ENCODE results near the gene DYNLT1. TPM values are rescaled to one million over a fixed set of nuclear protein-coding genes. Genes with fewer than 3 reads are reported as not detected.
"Not testable (repeated sequence)": the region's sequence is repeated elsewhere in the genome, so short reads cannot be mapped to it uniquely, and the experiment has no call there.

Gene DYNLT1
- polyA plus RNA-seq, 6 donors from 2014 or later, result 29.6 to 66.7 (median 39.1) TPM

DNA sequence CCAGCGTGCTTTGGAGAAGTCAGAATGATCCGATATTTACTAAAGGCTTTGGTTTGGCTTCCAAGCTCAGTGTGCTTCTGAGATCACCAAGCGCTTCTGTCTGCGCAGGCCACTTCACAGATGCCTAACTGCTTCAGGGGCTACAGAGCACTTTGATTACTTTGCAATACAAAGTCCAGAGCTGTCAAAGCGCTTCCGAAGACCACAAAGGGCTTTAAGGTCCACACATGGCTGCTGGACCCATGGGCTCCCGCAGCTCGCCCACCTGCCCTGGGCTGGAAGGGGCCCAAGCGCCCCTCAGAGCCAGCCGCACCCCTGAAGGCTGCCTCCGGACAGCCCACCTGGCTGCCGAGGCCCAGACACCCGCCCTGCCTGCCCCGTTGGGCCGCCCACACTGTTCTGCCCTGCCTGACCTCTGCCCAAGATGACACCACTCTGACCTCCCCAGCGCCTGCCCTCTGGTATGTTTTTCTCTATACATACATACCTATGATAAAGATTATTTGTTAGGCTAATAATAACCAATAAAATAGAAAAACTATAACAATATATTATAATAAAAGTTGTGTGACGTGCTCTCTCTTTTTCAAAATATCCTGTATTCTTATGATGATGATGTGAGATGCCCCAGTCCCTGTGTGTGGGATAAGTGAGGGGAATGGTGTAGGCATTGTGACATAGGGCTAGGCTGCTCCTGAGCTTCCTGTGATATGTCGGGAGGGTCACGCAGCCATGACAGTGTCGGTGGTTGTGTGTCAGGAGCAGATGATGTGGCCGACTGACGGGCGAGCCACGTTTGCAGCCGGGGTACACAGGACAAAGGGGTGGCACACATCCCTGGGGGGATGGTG is 22.6 kb downstream of the DYNLT1 start:
- H3K27me3 Mint-ChIP-seq, result no peaks in the 10 kb centered on the region
- DNase-seq (no peak), ATAC-seq (ENCODE audit: low read depth in 2 of 2) (no peak)
- H3K27ac Mint-ChIP-seq, result peak overlapping the region in 1 of 6 donors; percentile 70
- H3K4me3 Mint-ChIP-seq, result peak overlapping the region in 1 of 8 donors; percentile 16
- H3K36me3 Mint-ChIP-seq, result peaks cover 16 to 38% of the 10 kb centered on the region in 2 donors
- peaks cover 0 to 7% (median 2%) of the 10 kb centered on the region in 3 donors for H3K4me1 Mint-ChIP-seq
- no peaks in the 10 kb centered on the region for H3K9me3 Mint-ChIP-seq

DNA sequence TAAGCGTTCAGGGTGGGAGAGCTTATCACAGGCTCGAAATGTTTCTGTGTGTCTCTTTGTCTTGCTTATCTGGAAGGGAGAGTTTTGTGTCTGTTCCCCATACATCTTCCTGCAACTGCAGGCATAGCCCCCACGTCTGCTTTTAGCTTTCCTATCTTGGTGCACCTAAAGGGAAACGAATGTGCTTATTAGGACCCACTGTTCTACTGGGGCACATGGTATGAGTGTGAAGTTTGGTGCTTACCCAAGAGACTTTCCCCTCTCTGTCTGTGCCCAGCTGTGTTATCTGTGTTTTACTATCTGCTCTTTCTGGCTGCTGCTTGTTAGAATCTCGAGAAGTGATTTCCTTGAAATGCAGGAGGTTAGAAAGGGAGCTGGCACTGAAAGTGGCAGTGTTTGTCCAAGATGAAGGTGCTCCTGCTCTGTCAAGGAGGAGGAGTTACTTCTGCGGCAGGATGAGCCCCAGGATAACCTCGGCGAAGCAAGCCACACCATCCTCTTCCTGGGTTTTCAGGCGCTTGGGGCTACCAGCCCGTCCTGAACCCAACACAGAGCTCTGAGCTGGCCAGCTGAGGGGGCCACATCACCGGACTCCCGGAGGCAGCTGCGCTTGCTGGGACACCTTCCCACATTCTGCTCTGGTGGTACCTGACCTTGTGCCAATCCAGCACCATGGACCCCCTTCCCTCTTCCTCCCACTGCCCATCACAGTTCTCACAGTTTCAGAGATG is 23.4 kb downstream of the DYNLT1 start:
- H3K27ac Mint-ChIP-seq, result peak overlapping the region in 1 of 6 donors; percentile 22
- no peak for ATAC-seq (ENCODE audit: low read depth in 2 of 2)
- peaks cover 16 to 33% of the 10 kb centered on the region in 2 donors for H3K36me3 Mint-ChIP-seq
- H3K4me3 Mint-ChIP-seq, result no peak overlapping the region
- peaks cover 0 to 3% (median 0%) of the 10 kb centered on the region in 3 donors for H3K4me1 Mint-ChIP-seq
- no peaks in the 10 kb centered on the region for H3K9me3 Mint-ChIP-seq
- no peaks in the 10 kb centered on the region for H3K27me3 Mint-ChIP-seq
- no peak for DNase-seq

DNA sequence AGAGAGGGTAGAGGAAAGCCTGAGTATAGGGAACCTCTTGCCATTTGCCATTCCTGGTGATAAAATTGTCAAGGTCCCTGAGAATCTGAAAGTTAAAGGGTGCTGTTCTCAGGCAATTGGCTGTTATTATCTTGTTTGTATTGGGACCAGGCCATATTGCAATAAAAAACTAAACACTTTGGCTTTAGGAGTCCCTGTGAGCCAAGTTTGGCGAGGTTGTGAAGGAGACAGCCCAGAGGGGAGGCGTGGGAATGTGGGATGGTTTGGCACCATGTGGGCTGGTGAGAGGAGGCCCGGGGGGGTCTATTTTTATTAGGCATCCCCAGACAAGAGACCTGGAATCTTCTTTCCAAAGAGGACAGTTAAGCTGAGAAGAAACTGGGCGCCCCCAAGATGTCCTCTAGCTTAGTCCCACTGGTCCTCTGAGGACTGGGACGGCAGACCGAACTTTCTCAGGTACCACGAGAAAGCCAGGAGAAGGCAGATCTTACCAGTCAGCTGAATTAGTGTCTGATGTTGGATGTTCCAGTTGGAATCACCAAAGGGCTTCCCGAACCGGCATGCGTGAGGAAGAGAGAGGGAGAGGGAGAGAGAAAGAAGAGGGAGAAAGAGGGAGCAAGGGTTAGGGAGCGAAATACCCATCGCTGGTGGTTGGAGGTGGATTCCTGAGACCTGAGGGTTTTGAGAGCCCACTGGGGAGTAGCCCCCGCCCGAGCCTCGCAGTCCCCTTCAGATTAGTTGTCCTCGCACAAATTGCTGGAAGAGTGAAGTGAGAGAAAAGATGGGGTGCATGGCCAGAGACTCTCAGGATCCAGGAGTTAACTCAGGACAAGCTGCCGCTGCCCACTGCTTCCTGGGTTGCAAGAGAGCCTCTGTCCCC is 24.4 kb downstream of the DYNLT1 start:
- DNase-seq (no peak), ATAC-seq (ENCODE audit: low read depth in 2 of 2) (no peak)
- Mint-ChIP-seq H3K4me1 (peaks cover 0 to 3% (median 0%) of the 10 kb centered on the region in 3 donors), H3K27ac (peak overlapping the region in 1 of 6 donors; percentile 55), H3K27me3 (no peaks in the 10 kb centered on the region), H3K9me3 (peaks cover 0 to 3% (median 0%) of the 10 kb centered on the region in 7 donors), H3K36me3 (peaks cover 13 to 31% of the 10 kb centered on the region in 2 donors), H3K4me3 (no peak overlapping the region)

DNA sequence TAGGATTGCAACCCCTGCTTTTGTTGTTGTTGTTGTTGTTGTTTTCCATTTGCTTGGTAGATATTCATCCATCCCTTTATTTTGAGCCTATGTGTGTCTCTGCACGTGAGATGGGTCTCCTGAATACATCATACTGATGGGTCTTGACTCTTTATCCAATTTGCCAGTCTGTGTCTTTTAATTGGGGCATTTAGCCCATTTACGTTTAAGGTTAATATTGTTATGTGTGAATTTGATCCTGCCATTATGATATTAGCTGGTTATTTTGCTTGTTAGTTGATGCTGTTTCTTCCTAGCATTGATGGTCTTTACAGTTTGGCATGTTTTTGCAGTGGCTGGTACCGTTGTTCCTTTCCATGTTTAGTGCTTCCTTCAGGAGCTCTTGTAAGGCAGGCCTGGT is 26.3 kb downstream of the DYNLT1 start:
- H3K4me1 Mint-ChIP-seq; ATAC-seq (ENCODE audit: low read depth in 2 of 2); H3K4me3 Mint-ChIP-seq; DNase-seq; H3K27ac Mint-ChIP-seq; H3K27me3 Mint-ChIP-seq: not testable (repeated sequence)
- peaks cover 20 to 26% of the 10 kb centered on the region in 2 donors for H3K36me3 Mint-ChIP-seq
- peaks cover 0 to 10% (median 4%) of the 10 kb centered on the region in 7 donors for H3K9me3 Mint-ChIP-seq

DNA sequence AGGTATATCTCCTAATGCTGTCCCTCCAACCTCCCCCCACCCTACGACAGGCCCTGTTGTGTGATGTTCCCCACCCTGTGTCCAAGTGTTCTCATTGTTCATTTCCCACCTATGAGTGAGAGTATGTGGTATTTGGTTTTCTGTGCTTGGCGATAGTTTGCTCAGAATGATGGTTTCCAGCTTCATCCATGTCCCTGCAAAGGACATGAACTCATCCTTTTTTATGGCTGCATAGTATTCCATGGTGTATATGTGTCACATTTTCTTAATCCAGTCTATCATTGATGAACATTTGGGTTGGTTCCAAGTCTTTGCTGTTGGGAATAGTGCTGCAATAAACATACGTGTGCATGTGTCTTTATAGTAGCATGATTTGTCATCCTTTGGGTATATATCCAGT is 29.9 kb downstream of the DYNLT1 start:
- not testable (repeated sequence) for H3K4me3 Mint-ChIP-seq; H3K4me1 Mint-ChIP-seq; DNase-seq; ATAC-seq (ENCODE audit: low read depth in 2 of 2); H3K27me3 Mint-ChIP-seq
- Mint-ChIP-seq H3K36me3 (peaks cover 18 to 20% of the 10 kb centered on the region in 2 donors), H3K9me3 (peaks cover 0 to 10% (median 4%) of the 10 kb centered on the region in 7 donors), H3K27ac (peak overlapping the region in 1 of 6 donors; percentile 24)

DNA sequence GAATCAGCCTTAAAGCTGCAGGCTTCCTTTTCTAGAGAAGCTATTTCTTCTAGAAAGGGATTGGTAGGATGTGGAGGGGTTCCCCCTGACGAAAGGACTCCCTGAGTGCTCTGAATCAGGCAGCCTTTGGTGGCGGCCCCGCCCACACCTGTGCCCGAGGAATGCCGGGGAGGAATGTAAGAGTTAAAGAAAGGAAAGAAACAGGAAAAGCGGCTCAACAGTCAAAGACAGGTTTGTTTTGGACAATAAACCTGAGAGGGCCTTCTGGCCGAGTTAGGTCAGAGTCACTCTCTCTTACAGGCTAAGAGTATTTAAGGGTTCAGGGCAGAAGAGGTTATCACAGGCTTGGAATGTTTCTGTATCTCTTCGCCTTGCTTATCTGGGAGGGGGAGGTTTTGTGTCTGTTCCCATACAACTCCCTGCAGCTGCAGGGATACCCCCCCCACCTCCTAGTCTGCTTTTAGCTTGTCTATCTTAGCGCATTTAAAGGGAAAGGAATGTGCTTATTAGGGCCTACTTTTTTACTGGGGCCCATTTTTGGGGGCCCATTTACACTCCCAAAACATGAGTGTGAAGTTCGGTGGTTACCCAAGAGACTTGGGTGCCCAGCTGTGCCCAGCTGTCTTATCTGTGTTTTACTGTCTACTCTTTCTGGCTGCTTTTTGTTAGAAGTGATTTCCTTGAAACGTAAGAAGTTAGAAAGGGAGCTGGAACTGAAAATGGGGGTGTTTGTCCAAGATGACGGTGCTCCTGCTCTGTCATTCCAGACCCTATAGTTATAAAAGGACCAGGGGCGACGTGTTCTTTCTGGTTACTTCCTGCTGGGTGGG is 32.8 kb downstream of the DYNLT1 start:
- ATAC-seq (ENCODE audit: low read depth in 2 of 2) (no peak), DNase-seq (no peak)
- Mint-ChIP-seq H3K36me3 (peaks cover under 1 to 14% of the 10 kb centered on the region in 2 donors), H3K27ac (peak overlapping the region in 2 of 6 donors; percentile 66 to 72), H3K4me1 (no peaks in the 10 kb centered on the region), H3K27me3 (no peaks in the 10 kb centered on the region), H3K9me3 (peaks cover 0 to 10% (median 4%) of the 10 kb centered on the region in 7 donors), H3K4me3 (no peak overlapping the region)

DNA sequence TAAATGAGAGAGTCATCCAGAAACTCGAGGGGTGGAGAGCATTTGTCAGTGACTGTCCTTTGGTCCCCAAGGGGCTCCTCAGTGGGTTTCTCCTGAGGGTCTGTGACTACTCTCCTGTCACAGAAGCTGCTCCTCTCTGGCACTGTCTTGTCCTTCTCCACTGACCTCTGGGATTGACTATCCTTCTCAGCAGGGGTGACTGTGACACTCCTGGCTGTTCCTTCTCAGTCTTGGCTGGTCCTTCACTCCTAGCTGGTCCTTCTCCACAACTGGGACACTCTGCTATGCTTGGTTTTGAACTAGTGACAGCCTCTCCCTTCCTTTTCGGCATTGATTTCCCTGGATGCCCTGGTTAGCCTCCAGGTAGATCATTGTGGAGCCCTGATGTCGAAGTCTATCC is 33.5 kb downstream of the DYNLT1 start:
- Mint-ChIP-seq H3K36me3 (peaks cover 0 to 14% of the 10 kb centered on the region in 2 donors), H3K27ac (peak overlapping the region in 1 of 6 donors; percentile 37), H3K9me3 (peaks cover 0 to 10% (median 4%) of the 10 kb centered on the region in 7 donors), H3K4me3 (no peak overlapping the region), H3K27me3 (no peaks in the 10 kb centered on the region), H3K4me1 (no peaks in the 10 kb centered on the region)
- DNase-seq (no peak), ATAC-seq (ENCODE audit: low read depth in 2 of 2) (no peak)

DNA sequence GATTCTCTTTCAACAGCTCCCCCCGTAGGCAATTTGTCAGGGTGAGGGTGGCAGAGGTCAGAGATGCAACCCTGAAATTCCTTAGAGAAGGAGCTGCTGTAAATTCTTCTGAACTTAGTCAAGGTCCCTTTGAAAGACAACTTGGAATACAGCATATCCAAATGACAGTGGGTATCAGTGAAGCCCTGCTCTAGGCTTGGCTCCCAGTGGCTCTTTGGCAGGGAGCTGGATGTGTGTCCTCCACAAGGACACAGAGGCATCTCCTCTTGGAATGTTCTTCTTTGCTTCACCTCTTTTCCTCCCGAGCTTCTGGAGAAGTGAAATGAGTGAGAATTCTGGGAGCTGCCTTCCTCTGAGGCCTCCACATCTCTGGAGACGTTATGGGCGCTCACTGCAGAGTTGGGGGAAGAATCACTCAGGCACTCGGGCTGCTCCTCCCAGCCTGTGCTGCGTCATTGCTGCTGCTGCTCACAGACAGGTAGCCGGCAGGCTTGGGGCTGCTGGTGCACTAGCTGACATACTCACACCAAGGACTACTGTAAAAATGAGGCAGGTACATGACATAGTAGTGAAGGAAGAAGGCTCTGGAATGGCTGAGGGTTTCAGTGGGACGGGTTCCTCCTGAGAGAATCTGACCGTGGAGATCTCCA is 34.1 kb downstream of the DYNLT1 start:
- H3K9me3 Mint-ChIP-seq, result peaks cover 0 to 10% (median 4%) of the 10 kb centered on the region in 7 donors
- H3K4me3 Mint-ChIP-seq, result no peak overlapping the region
- DNase-seq (no peak), ATAC-seq (ENCODE audit: low read depth in 2 of 2) (no peak)
- H3K4me1 Mint-ChIP-seq, result no peaks in the 10 kb centered on the region
- H3K36me3 Mint-ChIP-seq, result peaks cover 3 to 14% of the 10 kb centered on the region in 2 donors
- no peaks in the 10 kb centered on the region for H3K27me3 Mint-ChIP-seq
- no peak overlapping the region for H3K27ac Mint-ChIP-seq

DNA sequence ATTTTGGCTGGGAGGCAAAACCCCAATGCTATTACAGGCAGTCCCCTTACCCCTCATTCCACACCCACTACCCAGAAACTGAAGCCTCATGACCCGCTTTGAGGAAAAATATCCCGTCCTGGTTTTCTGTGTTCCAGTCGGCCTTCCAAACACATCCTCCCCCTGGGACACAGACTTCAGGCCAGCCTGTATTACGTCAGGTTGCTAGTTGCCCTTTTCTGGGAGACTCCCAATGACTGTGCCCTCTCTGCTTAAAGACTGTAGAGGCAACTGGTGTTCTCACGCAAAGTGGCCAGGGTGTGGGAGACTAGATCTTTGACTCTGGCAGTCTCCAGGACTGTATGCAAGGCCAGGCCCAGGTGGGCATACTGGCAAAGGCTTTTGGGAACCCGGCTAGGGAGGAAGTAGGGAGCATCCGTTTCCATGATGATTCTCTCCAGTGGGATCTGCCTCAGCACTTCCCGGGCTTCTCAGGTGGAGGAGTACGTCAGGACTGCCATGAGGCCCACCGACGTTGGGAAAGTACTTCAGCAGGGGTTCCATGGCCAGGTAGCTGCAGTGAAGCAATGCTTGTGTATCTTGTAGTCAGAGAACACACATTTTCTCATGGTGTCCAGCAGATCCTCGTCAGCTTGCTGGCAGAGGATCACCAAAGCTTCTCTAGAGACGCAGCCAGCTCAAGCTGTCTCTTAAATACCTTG is 34.9 kb downstream of the DYNLT1 start:
- ATAC-seq (ENCODE audit: low read depth in 2 of 2), result no peak
- DNase-seq, result no peak
- H3K4me3 Mint-ChIP-seq, result no peak overlapping the region
- H3K27me3 Mint-ChIP-seq, result no peaks in the 10 kb centered on the region
- no peak overlapping the region for H3K27ac Mint-ChIP-seq
- H3K4me1 Mint-ChIP-seq, result no peaks in the 10 kb centered on the region
- H3K36me3 Mint-ChIP-seq, result peaks cover 5 to 6% of the 10 kb centered on the region in 2 donors
- H3K9me3 Mint-ChIP-seq, result peaks cover 0 to 3% (median 0%) of the 10 kb centered on the region in 7 donors

DNA sequence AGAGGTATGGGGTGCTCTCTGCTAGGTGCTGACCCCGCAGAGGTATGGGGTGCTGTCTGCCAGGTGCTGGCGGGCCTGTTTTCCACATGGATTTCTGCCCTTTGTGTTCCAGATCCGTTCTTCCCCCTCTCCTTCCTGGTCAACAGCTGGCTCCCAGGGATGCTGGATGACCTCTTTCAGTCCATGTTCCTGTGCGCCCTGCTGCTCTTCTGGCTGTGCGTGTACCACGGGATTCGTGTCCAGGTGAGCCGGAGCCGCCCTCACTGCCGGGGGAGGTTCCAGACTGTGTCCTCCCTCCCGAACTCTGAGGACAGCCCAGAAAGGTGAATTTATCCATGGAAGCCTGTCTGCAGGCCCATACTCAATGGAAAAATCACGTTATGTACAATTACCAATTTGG is 36.3 kb downstream of the DYNLT1 start:
- Mint-ChIP-seq H3K36me3 (peaks cover 4 to 13% of the 10 kb centered on the region in 2 donors), H3K4me1 (peaks cover 0 to 5% (median 3%) of the 10 kb centered on the region in 3 donors), H3K4me3 (no peak overlapping the region), H3K27ac (no peak overlapping the region), H3K9me3 (no peaks in the 10 kb centered on the region), H3K27me3 (no peaks in the 10 kb centered on the region)
- ATAC-seq (ENCODE audit: low read depth in 2 of 2), result no peak
- no peak for DNase-seq

DNA sequence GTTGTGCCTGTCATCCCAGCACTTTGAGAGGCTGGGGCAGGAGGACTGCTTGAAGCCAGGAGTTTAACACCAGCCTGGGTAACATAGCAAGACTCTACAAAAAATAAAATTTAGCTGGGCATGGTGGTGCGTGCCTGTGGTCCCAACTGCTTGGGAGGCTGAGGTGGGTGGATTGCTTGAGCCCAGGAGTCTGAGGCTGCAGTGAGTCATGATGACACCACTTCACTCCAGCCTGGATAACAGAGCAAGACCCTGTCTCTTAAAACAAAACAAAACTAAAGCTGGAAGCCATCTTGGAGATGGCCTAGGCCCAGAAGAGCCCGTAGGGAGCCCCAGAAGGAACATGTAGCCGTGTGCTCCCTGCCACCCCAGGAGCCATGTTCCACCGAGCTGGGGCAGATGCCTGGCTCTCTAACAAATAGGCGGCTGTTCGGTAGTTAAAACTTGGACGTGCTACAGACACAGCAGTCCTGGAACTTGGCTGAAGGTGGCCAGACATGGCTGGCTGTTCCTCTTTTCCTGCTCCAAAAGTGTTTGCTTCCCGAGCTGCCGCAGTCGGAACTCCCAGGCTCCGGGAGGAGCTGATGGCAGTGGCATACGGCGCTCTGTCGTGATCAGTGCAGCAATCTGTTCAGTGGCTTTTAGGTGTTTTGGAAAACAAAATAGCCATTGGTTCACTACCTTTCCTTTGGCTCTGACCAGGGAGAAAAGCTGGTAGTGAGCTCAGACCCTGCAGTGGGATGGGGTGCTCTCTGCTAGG is 37.0 kb downstream of the DYNLT1 start:
- no peaks in the 10 kb centered on the region for H3K9me3 Mint-ChIP-seq
- no peak overlapping the region for H3K4me3 Mint-ChIP-seq
- peaks cover 0 to 5% (median 3%) of the 10 kb centered on the region in 3 donors for H3K4me1 Mint-ChIP-seq
- DNase-seq (no peak), ATAC-seq (ENCODE audit: low read depth in 2 of 2) (no peak)
- H3K36me3 Mint-ChIP-seq, result peaks cover 4 to 19% of the 10 kb centered on the region in 2 donors
- H3K27ac Mint-ChIP-seq, result no peak overlapping the region
- no peaks in the 10 kb centered on the region for H3K27me3 Mint-ChIP-seq

All from naive B cell (primary cell).